COR-L47 (cell line): ENCODE data around the gene CTNNA1.
"Not testable (repeated sequence)": the region's sequence is repeated elsewhere in the genome, so short reads cannot be mapped to it uniquely, and the experiment has no call there.

Experiments used
- DNase-seq: peaks from one replicate; lab custom pipeline; 2025; lab: John Stamatoyannopoulos, UW

CTNNA1 gene

GRCh38 chr5:138809391-138809790 is 56.2 kb downstream of the CTNNA1 start:
- DNase-seq: no peak

DNA sequence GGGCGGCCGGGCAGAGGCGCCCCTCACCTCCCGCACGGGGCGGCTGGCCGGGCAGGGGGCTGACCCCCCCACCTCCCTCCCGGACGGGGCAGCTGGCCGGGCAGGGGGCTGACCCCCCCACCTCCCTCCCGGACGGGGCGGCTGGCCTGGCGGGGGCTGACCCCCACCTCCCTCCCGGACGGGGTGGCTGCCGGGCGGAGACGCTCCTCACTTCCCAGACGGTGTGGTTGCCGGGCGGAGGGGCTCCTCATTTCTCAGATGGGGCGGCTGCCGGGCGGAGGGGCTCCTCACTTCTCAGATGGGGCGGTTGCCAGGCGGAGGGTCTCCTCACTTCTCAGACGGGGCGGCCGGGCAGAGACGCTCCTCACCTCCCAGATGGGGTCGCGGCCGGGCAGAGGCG is 57.6 kb downstream of the CTNNA1 start:
- DNase-seq: not testable (repeated sequence)

GRCh38 chr5:138815529-138815928 is 62.3 kb downstream of the CTNNA1 start:
- DNase-seq: no peak

- DNase-seq: no peak
These were observed 64.0 kb downstream of the CTNNA1 start for GRCh38 chr5:138817241-138817640.

- no peak for DNase-seq
These were observed 65.9 kb downstream of the CTNNA1 start for GRCh38 chr5:138819081-138819480.

GRCh38 chr5:138820695-138821094 is 67.5 kb downstream of the CTNNA1 start:
- DNase-seq: no peak

- DNase-seq: no peak
These were observed 71.3 kb downstream of the CTNNA1 start for GRCh38 chr5:138824516-138824915.

GRCh38 chr5:138824924-138825863 is 72.0 kb downstream of the CTNNA1 start:
- no peak for DNase-seq

- no peak for DNase-seq
These were observed 75.3 kb downstream of the CTNNA1 start for GRCh38 chr5:138828556-138828955.

DNA sequence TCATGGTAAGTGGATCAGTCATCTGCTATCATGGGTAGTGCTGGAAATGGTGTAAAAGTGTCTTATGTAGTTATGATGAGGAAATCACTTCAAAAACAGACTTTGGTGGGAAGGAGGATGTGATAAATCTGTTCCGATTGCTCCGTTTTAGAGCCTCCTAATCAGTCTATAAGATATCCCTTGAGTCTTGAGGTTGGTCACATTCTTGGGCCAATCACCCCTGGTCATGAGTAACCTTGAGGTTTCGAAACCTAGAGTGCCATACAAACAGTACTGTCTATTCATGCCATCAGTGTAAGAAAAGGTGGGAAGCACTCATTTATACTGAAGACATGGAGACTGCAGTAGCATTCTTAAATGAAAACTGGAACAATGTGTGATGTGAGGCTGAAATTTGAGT is 76.1 kb downstream of the CTNNA1 start:
- no peak for DNase-seq

DNA sequence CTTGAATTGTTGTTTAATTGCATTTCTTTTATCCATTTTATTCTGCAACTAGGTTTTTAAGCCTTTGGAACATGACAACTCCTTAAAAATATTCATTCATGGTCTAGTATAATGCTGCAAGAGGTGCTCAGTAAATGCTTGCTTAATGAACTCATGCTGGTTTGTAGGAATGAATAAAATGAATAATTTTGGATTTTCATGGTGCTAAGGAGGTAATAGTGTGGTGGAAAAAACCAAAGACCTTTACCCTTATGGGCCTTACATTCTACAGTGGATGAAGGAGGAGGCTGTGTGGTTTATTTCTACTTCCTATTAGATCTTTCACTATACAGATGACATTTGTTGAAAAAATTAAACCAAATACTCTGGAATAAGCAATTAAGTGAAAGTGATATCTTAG is 78.5 kb downstream of the CTNNA1 start:
- no peak for DNase-seq

- no peak for DNase-seq
These were observed 79.0 kb downstream of the CTNNA1 start for GRCh38 chr5:138832218-138832617.

DNA sequence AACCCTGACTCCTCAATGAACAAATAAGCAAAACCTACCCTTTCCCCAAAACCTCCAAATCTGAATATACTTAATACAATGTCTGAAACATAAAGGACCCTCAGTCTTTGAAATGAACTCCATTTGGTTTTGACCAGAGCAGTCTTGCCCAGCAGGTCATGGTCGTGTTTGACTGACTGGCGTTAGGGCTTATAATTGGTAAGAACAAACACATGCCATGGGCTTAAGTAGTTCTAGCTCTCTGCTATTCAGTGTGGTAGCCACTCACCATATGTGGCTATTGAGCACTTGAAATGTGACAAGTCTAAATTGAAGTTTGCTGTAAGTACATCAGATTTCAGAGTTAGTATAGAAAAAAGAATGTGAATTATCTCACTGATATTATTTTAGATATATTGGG is 79.9 kb downstream of the CTNNA1 start:
- no peak for DNase-seq

DNA sequence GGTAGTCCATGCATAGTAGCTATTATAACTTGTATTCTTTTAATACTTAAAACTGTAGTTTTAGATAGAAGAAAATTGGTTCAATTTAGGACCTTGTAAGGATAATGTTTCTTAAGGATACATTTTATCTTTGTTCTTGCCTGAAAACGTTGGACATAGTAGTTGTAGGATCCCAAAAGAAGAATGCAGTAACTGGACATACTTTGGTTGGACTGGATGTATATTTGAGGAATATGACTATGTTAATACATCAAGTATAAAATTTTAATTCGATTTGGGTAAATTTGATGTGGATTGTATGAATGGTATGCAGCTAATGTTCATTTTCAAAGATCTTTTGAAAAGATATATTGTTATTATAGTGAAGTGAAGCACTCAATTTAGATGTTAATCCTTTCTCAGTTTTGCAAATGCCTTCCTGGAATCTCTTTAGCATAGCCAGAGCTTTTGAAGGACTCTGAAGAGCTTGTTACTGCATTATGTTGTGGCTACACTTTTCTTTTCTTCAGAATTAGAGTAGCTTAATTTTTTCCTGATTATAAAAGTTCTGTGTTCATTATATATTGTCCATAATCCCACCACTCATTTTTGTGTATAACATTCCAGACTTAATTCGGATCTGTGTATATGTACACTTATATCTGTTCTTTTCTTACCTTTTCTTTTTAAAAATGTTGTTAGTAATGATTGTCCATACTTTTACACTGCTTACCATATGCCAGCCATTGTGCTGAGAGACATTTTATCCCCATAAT is 80.7 kb downstream of the CTNNA1 start:
- no peak for DNase-seq

- not testable (repeated sequence) for DNase-seq
These were observed 81.6 kb downstream of the CTNNA1 start for GRCh38 chr5:138834853-138835252.

GRCh38 chr5:138837160-138837559 is 83.9 kb downstream of the CTNNA1 start:
- DNase-seq: no peak

GRCh38 chr5:138840103-138840502 is 86.9 kb downstream of the CTNNA1 start:
- DNase-seq: no peak

DNA sequence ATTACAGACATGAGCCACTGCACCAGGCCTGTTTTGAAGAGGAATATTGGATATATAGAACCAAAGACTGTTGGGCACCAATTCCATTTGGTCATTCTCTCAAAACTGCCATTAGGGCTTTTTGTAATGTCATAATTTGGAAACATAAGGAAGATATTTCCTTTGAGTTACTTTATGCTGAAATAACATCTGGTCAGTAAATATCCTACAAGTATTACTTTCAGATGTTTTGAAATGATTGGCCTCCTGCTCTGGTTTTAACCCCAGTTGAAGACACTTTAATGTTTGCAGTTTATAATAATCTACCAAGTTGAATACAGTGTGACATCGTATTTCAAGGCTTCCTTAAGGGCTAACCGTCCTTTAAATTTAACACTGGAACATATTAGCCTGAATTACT is 88.3 kb downstream of the CTNNA1 start:
- DNase-seq: no peak

DNA sequence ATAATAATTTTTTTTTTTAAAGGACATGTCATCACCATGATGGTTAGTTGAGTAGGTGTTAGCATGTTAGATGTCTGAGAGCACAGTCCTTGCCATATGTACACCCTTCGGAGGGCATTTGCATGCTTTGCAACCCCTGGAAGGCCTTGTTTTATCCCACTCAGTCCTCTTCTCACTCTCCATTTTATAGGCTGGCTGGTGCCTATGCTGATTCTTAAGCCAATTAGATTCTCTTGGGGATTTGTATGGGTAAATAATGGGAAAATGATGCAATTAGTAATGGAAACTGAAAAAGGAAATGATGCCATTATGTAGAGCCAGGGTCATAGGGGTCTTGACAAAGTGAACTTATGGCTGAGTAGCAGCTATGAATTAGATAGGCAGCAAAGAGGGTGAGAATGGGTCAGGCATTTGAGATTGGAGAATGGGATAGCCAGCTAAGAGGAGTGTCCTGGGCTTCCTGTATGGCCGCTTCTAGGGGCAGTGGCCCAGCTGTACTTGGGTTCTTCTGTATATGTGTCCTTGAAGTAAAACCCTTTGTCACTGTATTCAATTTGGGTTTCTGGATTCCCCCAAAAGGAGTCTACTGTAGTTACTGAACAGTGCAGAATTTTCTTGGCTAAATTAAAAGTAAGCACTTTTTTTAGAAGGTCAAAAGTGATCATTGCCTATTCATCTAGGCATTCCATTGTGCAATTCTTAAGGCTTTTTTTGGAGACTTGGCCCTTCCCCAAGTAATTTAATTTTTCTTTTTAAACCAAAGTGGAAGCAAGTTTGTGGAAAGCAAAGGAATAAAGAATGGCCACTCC is 90.3 kb downstream of the CTNNA1 start:
- no peak for DNase-seq

GRCh38 chr5:138844125-138844461 is 90.9 kb downstream of the CTNNA1 start:
- no peak for DNase-seq

DNA sequence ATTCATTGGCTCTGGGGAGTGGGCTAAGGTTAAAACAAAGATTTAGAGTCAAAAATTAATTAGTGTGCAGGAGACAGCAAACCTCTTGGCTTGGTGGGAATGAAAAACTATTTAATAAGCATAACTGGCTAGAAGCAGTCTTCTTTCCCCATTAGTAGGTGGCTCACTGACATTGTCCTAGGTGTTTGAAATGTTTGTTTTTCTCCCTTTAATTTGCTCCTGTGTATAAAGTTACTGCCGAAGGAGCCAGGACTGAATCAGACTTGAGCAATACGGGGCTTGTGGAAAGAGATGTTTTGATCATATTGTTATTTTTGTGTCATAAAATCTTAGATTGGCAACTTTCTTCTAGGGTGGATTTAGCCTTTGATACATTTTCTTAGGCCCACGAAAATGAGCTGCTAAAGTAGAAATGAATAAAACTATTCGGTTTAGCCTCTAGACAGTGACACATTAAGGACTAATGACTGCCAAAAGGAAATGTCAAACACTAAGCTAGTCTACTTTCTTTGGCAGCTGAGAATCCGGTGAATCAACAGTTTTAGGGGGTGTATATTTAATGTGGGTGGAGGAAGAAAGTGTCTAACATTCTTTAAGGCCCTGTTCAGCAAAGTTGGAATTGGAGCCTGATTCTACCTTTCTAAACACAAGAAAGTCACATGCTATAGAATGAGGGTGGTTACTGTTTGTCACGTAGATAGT is 91.7 kb downstream of the CTNNA1 start:
- DNase-seq: no peak

DNA sequence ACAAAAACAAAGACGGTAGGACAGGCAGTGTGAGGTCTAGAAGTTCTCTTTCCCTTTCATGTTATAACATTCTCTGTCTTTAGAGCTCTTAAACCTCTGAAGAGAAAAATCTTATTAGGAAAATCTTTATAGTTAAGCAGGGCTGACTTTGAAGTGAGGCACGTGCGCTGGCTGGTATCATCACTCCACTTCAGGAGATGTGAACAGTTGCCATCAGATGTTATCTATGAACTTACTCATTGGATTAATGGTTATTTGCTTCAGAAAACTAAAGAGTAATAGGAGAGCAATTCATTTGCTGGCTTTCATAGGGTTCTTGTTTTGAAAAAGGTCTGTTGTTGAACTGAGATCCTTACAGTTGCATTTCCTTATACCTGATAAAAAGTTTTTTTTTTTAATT is 96.2 kb downstream of the CTNNA1 start:
- no peak for DNase-seq
